Ovary (tissue), 3 donors: ENCODE data around the gene HS6ST3.

Experiments
- EP300 ChIP-seq: sonication (generic); formaldehyde crosslinking; IDR thresholded peaks from one replicate; pipeline ENCODE4 v1.6.1; 2017; ENCODE audit warnings: antibody characterized with exemption
- POLR2A ChIP-seq: fragments of 450-650 bp; IDR thresholded peaks from one replicate; pipeline ENCODE4 v1.6.1; 2017; ENCODE audit warnings: antibody characterized with exemption, mild to moderate bottlenecking, moderate library complexity
- TF ChIP-seq, protein P1 (sequence below), 3 donors: fragments of 450-650 bp in 2 of 3; fragments of 200-600 bp in 1 of 3; IDR thresholded peaks; one replicate each; pipeline versions ENCODE4 v1.5.1 to v1.8.0; 2016 to 2022; ENCODE audit warnings: antibody characterized with exemption in 3 of 3, mild to moderate bottlenecking in 1 of 3
- donor health status: DM: no; HTN: no; CAD: no.

DNA sequence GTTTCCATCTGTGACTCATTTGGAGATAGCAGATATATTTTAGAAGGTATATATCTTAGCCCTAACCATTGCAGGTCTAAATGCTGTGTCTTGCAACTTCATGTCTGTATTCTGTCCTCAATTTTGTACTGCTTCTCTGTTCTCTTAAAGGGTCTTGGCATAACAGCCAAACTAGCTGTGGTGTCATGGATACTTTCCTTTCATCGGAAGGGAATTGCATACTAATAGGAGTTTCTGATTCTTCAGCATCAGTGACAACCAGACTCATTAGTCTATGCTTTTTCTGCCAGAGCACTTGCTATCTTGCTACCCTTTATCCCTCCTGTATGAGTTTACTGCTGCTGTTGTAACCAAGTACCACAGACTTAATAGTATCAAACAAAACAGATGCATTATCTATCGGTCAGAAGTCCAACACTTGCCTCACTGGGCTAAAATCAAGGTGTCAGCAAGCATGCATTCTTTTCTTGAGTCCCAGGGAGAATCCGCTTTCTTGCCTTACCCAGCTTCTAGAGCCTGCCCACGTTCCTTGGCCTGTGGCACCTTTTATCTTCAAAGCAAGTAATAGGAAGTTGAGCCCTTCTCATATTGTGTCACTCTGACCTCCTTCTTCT is 253.1 kb downstream of the HS6ST3 start:
- TF ChIP-seq, protein P1, sequence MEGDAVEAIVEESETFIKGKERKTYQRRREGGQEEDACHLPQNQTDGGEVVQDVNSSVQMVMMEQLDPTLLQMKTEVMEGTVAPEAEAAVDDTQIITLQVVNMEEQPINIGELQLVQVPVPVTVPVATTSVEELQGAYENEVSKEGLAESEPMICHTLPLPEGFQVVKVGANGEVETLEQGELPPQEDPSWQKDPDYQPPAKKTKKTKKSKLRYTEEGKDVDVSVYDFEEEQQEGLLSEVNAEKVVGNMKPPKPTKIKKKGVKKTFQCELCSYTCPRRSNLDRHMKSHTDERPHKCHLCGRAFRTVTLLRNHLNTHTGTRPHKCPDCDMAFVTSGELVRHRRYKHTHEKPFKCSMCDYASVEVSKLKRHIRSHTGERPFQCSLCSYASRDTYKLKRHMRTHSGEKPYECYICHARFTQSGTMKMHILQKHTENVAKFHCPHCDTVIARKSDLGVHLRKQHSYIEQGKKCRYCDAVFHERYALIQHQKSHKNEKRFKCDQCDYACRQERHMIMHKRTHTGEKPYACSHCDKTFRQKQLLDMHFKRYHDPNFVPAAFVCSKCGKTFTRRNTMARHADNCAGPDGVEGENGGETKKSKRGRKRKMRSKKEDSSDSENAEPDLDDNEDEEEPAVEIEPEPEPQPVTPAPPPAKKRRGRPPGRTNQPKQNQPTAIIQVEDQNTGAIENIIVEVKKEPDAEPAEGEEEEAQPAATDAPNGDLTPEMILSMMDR (IDR thresholded peaks at IDR 0.05) = no peak
- TF ChIP-seq EP300 (no peak), POLR2A (no peak)
